ENCODE results near the gene AK4.
"Not testable (repeated sequence)": the region's sequence is repeated elsewhere in the genome, so short reads cannot be mapped to it uniquely, and the experiment has no call there.

Gene AK4

DNA sequence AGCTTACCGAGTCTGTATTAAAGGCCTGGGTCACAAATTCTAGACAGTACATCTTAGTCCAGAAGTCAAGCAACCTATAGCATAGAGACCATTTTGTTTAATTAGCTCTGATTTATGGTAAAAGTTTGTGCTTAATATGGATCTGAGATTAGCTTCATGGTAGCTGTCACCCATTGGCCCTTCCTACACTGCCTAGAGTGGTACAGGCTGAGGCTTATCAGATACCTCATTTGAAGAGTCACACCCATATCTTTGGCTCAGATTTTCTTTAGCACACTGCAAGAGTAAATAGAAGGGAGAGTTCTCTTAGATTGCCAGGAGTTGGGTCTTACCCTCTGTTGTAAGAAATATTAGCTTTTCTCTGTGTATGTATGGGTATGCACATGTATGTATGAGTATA lies 3.6 kb downstream of the AK4 start:
- H3K4me3 ChIP-seq (ENCODE audit: low read depth, low read length), result no peak overlapping the region
- no peak for DNase-seq (ENCODE audit: low read depth)
- TF ChIP-seq, protein P1, sequence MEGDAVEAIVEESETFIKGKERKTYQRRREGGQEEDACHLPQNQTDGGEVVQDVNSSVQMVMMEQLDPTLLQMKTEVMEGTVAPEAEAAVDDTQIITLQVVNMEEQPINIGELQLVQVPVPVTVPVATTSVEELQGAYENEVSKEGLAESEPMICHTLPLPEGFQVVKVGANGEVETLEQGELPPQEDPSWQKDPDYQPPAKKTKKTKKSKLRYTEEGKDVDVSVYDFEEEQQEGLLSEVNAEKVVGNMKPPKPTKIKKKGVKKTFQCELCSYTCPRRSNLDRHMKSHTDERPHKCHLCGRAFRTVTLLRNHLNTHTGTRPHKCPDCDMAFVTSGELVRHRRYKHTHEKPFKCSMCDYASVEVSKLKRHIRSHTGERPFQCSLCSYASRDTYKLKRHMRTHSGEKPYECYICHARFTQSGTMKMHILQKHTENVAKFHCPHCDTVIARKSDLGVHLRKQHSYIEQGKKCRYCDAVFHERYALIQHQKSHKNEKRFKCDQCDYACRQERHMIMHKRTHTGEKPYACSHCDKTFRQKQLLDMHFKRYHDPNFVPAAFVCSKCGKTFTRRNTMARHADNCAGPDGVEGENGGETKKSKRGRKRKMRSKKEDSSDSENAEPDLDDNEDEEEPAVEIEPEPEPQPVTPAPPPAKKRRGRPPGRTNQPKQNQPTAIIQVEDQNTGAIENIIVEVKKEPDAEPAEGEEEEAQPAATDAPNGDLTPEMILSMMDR (IDR thresholded peaks at IDR 0.05; ENCODE audit: control insufficient read depth, extremely low read depth, insufficient read depth), result no peak

DNA sequence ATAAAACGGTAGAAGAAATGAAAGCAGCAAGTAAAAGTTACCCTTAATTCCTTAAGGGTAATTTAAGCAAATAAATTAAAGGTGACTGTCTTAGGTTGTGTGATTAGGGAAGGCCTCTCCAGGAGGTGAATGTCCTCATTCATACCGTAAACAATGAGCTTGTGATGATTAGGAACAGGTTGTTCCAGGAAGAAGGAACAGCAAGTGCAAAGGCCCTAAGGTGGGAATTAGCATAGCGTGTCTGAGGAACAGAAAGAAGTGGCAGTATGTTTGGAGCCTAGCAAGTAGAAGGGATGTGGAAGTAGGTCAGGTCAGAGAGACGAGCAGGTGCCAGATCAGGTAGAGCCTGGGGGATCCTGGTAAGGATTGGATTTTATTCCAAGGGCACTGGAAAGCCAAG lies 5.6 kb downstream of the AK4 start:
- TF ChIP-seq, protein P1 (IDR thresholded peaks at IDR 0.05; ENCODE audit: control insufficient read depth, extremely low read depth, insufficient read depth), result no peak
- no peak for DNase-seq (ENCODE audit: low read depth)
- no peak overlapping the region for H3K4me3 ChIP-seq (ENCODE audit: low read depth, low read length)

DNA sequence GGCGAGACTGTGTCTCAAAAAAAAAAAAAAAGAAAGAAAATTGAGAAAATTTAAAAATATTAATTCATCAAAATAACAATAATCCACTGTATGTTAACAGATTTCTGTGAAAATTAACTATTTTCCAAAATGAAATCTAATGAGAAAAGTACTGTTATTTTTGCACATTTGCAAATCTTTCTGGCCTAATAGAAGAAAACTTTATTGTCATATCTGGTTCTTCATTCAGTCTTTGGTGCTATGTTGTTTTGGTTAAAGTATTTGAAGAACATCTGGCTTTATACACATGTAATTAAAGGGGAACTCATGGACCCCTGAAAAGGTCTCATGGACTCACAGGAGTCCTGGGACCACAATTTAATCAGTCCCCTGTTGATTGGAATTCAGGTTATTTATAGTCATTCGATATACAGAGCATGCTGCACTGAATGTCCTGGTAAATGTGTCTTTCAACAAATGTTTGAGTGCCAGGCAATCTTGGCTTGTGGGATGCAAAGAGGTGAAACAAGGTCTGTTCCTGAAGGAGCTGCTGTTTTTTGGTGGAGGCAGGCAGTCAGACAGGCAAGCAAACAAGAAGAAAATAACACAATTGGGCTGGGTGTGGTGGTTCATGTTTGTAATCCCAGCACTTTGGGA lies 9.0 kb downstream of the AK4 start:
- DNase-seq (ENCODE audit: low read depth), result no peak
- TF ChIP-seq, protein P1 (IDR thresholded peaks at IDR 0.05; ENCODE audit: control insufficient read depth, extremely low read depth, insufficient read depth), result no peak
- no peak overlapping the region for H3K4me3 ChIP-seq (ENCODE audit: low read depth, low read length)

DNA sequence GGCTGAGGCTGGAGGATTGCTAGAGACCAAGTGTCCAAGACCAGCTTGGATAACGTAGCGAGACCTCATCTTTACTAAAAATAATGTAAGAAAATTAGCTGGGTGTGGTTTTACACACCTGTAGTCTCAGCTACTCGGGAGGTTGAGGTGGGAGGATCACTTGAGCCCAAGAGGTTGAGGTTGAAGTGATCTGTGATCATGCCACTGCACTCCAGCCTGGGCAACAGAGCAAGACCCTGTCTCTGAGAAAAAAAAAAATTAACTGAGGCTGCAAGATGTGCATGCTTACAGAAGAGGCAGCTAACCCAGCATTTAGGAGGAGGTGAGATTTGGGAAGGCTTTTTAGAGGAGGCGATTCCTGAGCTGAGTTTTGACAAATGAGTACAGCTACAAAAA lies 9.5 kb downstream of the AK4 start:
- DNase-seq (ENCODE audit: low read depth), result no peak
- H3K4me3 ChIP-seq (ENCODE audit: low read depth, low read length), result no peak overlapping the region
- TF ChIP-seq, protein P1 (IDR thresholded peaks at IDR 0.05; ENCODE audit: control insufficient read depth, extremely low read depth, insufficient read depth), result no peak

DNA sequence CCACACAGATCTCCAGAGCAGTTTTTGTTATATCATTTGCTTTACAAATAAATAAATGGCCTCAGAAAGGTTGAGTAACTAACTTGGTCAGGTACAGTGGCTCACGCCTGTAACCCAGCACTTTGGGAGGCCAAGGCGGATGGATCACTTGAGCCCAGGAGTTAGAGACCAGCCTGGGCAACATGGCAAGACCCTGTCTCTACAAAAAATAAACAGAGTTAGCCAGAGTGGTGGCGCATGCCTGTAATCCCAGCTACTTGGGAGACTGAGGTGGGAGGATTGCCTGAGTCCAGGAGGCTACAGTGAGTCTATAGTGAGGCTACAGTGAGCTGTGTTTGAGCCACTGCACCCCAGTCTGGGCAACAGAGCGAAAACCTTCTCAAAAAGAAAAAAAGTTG lies 11.3 kb downstream of the AK4 start:
- DNase-seq (ENCODE audit: low read depth); H3K4me3 ChIP-seq (ENCODE audit: low read depth, low read length): not testable (repeated sequence)

DNA sequence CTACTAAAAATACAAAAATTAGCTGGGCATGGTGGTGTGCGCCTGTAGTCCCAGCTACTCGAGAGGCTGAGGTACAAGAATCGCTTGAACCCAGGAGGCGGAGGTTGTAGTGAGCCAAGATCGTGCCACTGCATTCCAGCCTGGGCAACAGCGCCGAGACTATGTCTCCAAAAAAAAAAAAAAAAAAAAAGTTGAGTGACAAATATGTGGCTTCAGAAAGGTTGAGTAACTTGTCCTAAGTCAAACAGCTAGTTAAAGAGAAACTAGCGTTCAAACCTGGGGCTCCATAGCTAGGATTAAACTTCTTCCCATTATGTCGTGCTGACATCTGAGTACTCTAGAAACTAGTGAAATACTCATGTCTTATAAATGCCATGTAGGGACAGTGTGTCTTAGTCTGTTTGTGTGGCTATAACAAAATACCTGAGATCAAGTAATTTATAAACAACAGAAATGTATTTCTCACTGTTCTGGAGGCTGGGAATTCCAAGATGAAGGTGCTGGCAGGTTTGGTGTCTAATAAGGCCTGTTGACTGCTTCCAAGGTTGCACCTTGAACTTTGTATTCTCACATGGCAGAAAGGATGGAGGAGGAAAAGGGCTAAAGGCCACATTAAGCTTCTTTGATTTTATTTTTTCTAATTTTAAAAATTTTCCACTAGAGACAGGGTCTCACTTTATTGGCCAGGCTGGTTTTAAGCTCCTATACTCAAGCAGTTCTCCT lies 12.0 kb downstream of the AK4 start:
- H3K4me3 ChIP-seq (ENCODE audit: low read depth, low read length), result no peak overlapping the region
- no peak for DNase-seq (ENCODE audit: low read depth)
- TF ChIP-seq, protein P1 (IDR thresholded peaks at IDR 0.05; ENCODE audit: control insufficient read depth, extremely low read depth, insufficient read depth), result no peak

DNA sequence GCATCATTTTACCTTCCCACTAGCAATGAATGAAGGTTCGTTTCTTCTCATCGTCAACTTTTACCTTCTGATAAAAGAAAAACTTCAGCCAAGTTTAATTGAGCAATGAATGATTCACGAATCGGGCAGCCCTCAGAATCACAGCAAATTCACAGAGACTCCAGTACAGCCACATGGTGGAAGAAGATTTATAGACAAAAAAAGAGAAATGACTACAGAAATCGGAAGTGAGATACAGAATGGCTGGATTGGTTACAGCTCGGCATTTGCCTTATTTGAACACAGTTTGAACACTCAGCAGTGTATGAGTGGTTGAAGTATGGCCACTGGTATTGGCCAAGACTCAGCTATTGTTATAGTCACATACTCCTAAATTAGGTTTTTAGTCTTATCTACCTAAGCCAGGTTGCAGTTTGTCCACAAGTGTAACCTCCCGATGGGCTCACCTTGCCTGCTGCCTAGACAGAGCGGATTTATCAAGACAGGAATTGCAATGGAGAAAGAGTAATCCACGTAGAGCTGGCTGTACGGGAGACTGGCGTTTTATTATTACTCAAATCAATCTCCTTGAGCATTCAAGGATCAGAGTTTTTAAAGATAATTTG lies 15.3 kb downstream of the AK4 start:
- DNase-seq (ENCODE audit: low read depth), result no peak
- TF ChIP-seq, protein P1 (IDR thresholded peaks at IDR 0.05; ENCODE audit: control insufficient read depth, extremely low read depth, insufficient read depth), result no peak
- no peak overlapping the region for H3K4me3 ChIP-seq (ENCODE audit: low read depth, low read length)

DNA sequence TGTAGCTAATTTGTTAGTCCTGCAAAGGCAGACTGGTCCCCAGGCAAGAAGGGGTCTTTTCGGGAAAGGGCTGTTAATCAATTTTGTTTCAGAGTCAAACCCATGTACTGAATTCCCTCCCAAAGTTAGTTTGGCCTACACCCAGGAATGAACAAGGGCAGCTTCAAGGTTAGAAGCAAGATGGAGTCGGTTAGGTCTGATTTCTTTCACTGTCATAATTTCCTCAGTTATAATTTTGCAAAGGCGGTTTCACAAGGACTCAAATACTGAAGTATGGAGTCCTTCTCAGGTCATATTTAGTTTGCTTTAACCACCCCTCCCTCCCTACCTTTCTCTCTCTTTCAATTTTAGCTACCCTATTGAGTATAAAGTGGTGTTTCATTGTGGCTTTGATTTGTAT lies 16.1 kb downstream of the AK4 start:
- H3K4me3 ChIP-seq (ENCODE audit: low read depth, low read length); DNase-seq (ENCODE audit: low read depth): not testable (repeated sequence)

All from LNCaP clone FGC (cell line).